Measurements from ENCODE around the gene PATJ.
A peak's percentile ranks its signal among the peaks of the same experiment; 100 is the strongest.

PATJ gene

GRCh38 chr1:62066713-62067112 lies 324.4 kb downstream of the PATJ start:
- DNase-seq = no peak

GRCh38 chr1:62068416-62068843 lies 326.1 kb downstream of the PATJ start:
- no peak for DNase-seq

GRCh38 chr1:62068978-62069377 lies 326.7 kb downstream of the PATJ start:
- no peak for DNase-seq

GRCh38 chr1:62070384-62071011 lies 328.2 kb downstream of the PATJ start:
- DNase-seq = no peak

GRCh38 chr1:62071695-62072094 lies 329.4 kb downstream of the PATJ start:
- no peak for DNase-seq

GRCh38 chr1:62076286-62076685 lies 334.0 kb downstream of the PATJ start:
- no peak for DNase-seq

GRCh38 chr1:62077821-62078220 lies 335.5 kb downstream of the PATJ start:
- no peak for DNase-seq

GRCh38 chr1:62082456-62083363 lies 340.4 kb downstream of the PATJ start:
- peak; percentile 36 for DNase-seq

- DNase-seq = no peak
Observed at GRCh38 chr1:62084310-62084890, 342.1 kb downstream of the PATJ start.

- DNase-seq = no peak
Observed at GRCh38 chr1:62088439-62088838, 346.2 kb downstream of the PATJ start.

- DNase-seq = no peak
Observed at GRCh38 chr1:62089570-62089969, 347.3 kb downstream of the PATJ start.

- DNase-seq = no peak
Observed at GRCh38 chr1:62090016-62090415, 347.7 kb downstream of the PATJ start.

- no peak for DNase-seq
Observed at GRCh38 chr1:62092110-62092509, 349.8 kb downstream of the PATJ start.

- no peak for DNase-seq
Observed at GRCh38 chr1:62093261-62093660, 351.0 kb downstream of the PATJ start.

GRCh38 chr1:62097464-62097863 lies 355.2 kb downstream of the PATJ start:
- no peak for DNase-seq

- DNase-seq = no peak
Observed at GRCh38 chr1:62100442-62100841, 358.2 kb downstream of the PATJ start.

- no peak for DNase-seq
Observed at GRCh38 chr1:62103846-62104245, 361.6 kb downstream of the PATJ start.

GRCh38 chr1:62107923-62108322 lies 365.6 kb downstream of the PATJ start:
- DNase-seq = no peak

GRCh38 chr1:62109124-62109523 lies 366.8 kb downstream of the PATJ start:
- DNase-seq = no peak

GRCh38 chr1:62110198-62110817 lies 368.0 kb downstream of the PATJ start:
- DNase-seq = no peak

GRCh38 chr1:62111084-62111483 lies 368.8 kb downstream of the PATJ start:
- no peak for DNase-seq

GRCh38 chr1:62113507-62113906 lies 371.2 kb downstream of the PATJ start:
- DNase-seq = no peak

- DNase-seq = no peak
Observed at GRCh38 chr1:62117018-62117750, 374.9 kb downstream of the PATJ start.
